MCF 10A (cell line): ENCODE results near the gene DCHS1. TPM values are rescaled to one million over a fixed set of nuclear protein-coding genes. Genes with fewer than 3 reads are reported as not detected.

ENCODE experiments used
- BruUV-seq: library from RNA; stranded (reverse); fragments of 400-500 nt; replicated peaks from 2 replicates; lab custom pipeline; 2021; lab: Mats Ljungman, UMichigan
- CTCF ChIA-PET: fragments of 300-600 bp; sonication (Branson Sonifier 250); formaldehyde crosslinking; extraction: SDS; loops from one replicate; lab custom pipeline; 2021; ENCODE audit warnings: antibody characterized with exemption, inconsistent platforms; lab: Yijun Ruan, JAX
- POLR2A ChIA-PET: fragments of 300-600, 350-650 bp; sonication (Branson Sonifier 250); formaldehyde crosslinking; extraction: SDS; loops from one replicate; lab custom pipeline; 2020; ENCODE audit warnings: antibody characterized with exemption, inconsistent platforms; lab: Yijun Ruan, JAX
- DNase-seq: peaks from one replicate; pipeline ENCODE4 v3.0.0-alpha.2; 2018; ENCODE audit not compliant: unreplicated experiment
- H3K27ac Mint-ChIP-seq: one replicate; pipeline ENCODE4 v1.8.0; 2022; ENCODE audit warnings: mild to moderate bottlenecking, low read depth, mixed read lengths; ENCODE audit not compliant: unreplicated experiment
- H3K27me3 Mint-ChIP-seq: one replicate; pipeline ENCODE4 v1.8.0; 2022; ENCODE audit warnings: mixed read lengths; ENCODE audit not compliant: insufficient read depth, unreplicated experiment
- H3K36me3 Mint-ChIP-seq: one replicate; pipeline ENCODE4 v1.8.0; 2022; ENCODE audit warnings: mild to moderate bottlenecking, moderate library complexity, mixed read lengths; ENCODE audit not compliant: insufficient read depth, unreplicated experiment
- H3K4me1 Mint-ChIP-seq: one replicate; pipeline ENCODE4 v1.8.0; 2022; ENCODE audit warnings: mixed read lengths; ENCODE audit not compliant: insufficient read depth, unreplicated experiment
- H3K4me3 Mint-ChIP-seq: one replicate; pipeline ENCODE4 v1.8.0; 2022; ENCODE audit warnings: mild to moderate bottlenecking, moderate library complexity, mixed read lengths; ENCODE audit not compliant: unreplicated experiment
- H3K9me3 Mint-ChIP-seq: one replicate; pipeline ENCODE4 v1.8.0; 2022; ENCODE audit warnings: mixed read lengths; ENCODE audit not compliant: unreplicated experiment
- CTCF ChIP-seq: fragments of 200-600 bp; IDR thresholded peaks from one replicate; pipeline ENCODE4 v1.8.0; 2022; ENCODE audit warnings: antibody characterized with exemption, mild to moderate bottlenecking; ENCODE audit not compliant: unreplicated experiment
- intact Hi-C: fragments of 100-400 bp; cut with micrococcal nuclease; formaldehyde crosslinking; loops from 2 replicates; pipeline ENCODE4 v1.14.1; 2022
- total RNA-seq: library from RNA; stranded (reverse); gene quantifications from 2 replicates; pipeline ENCODE4 v1.2.3, GENCODE V29; 2022

The DCHS1 gene
- total RNA-seq, 1 experiment from 2014 or later: 0.19 TPM

GRCh38 chr11:6576471-6577373 lies 78.9 kb downstream of the DCHS1 start:
- Mint-ChIP-seq H3K36me3 (peaks cover 8% of the 10 kb centered on the region), H3K4me1 (peaks cover 8% of the 10 kb centered on the region), H3K27me3 (no peaks in the 10 kb centered on the region), H3K4me3 (no peak overlapping the region), H3K27ac (no peak overlapping the region), H3K9me3 (no peaks in the 10 kb centered on the region)
- no TSS peak for BruUV-seq
- intact Hi-C loops: no loop called here
- no peak for TF ChIP-seq CTCF
- ChIA-PET CTCF (no interaction called here), POLR2A (interaction anchor here (0.7 to 1.1 kb wide), 5 partner anchors 11 to 70 kb away, joined by 3 read pairs; partner anchors contain the start of gene TPP1)
- peak; percentile 36 for DNase-seq

GRCh38 chr11:6574816-6575715 lies 80.5 kb downstream of the DCHS1 start:
- H3K27ac Mint-ChIP-seq: no peak overlapping the region
- intact Hi-C loops: no loop called here
- H3K36me3 Mint-ChIP-seq: peaks cover 8% of the 10 kb centered on the region
- H3K4me3 Mint-ChIP-seq: no peak overlapping the region
- no peak for DNase-seq
- H3K9me3 Mint-ChIP-seq: no peaks in the 10 kb centered on the region
- no peaks in the 10 kb centered on the region for H3K27me3 Mint-ChIP-seq
- BruUV-seq: no TSS peak
- ChIA-PET CTCF (interaction anchor here (0.6 to 1.5 kb wide), 3 partner anchors 44 to 1798 kb away, joined by 4 to 5 read pairs (median 5); no protein-coding TSS in a partner anchor), POLR2A (interaction anchor here (0.6 kb wide), 2 partner anchors 12 to 81 kb away, joined by 3 read pairs; no protein-coding TSS in a partner anchor)
- peaks cover 10% of the 10 kb centered on the region for H3K4me1 Mint-ChIP-seq
- no peak for TF ChIP-seq CTCF

- DNase-seq: peak; percentile 26
- TF ChIP-seq CTCF: no peak
- intact Hi-C loops: no loop called here
- peak overlapping the region; percentile 33 for H3K27ac Mint-ChIP-seq
- H3K4me3 Mint-ChIP-seq: no peak overlapping the region
- ChIA-PET POLR2A (no interaction called here), CTCF (interaction anchor here (1.5 kb wide), 1 partner anchor 9 kb away, joined by 3 read pairs; no protein-coding TSS in a partner anchor)
- no TSS peak for BruUV-seq
- H3K27me3 Mint-ChIP-seq: no peaks in the 10 kb centered on the region
- peaks cover 26% of the 10 kb centered on the region for H3K4me1 Mint-ChIP-seq
- peaks cover 8% of the 10 kb centered on the region for H3K36me3 Mint-ChIP-seq
- H3K9me3 Mint-ChIP-seq: no peaks in the 10 kb centered on the region
Measured at GRCh38 chr11:6572215-6572614, 83.4 kb downstream of the DCHS1 start.
